K562 (cell line): ENCODE measurements around the gene KLK11. TPM values are rescaled to one million over a fixed set of nuclear protein-coding genes. Genes with fewer than 3 reads are reported as not detected.

Experiments
- CEBPZ ChIP-seq: fragments of 150-350 bp; IDR thresholded peaks from 2 replicates; pipeline ENCODE4 v1.6.1; 2014; ENCODE audit warnings: low read depth, mild to moderate bottlenecking, low read length, borderline replicate concordance
- GTF3C2 ChIP-seq: IDR thresholded peaks from 3 replicates; pipeline ENCODE4 v1.6.1; 2011; ENCODE audit warnings: borderline replicate concordance, mild to moderate bottlenecking, moderate library complexity; ENCODE audit not compliant: insufficient read length; ENCODE audit errors: extremely low read depth
- KLF13 ChIP-seq: fragments of 450-650 bp; IDR thresholded peaks from 2 replicates; pipeline ENCODE4 v1.6.1; 2016; ENCODE audit warnings: missing genetic modification characterization, low read depth, mild to moderate bottlenecking, missing compliant biosample characterization, moderate library complexity, borderline replicate concordance
- LEF1 ChIP-seq: fragments of 450-650 bp; IDR thresholded peaks from 2 replicates; pipeline ENCODE4 v1.6.1; 2016; ENCODE audit warnings: mild to moderate bottlenecking
- MTA2 ChIP-seq: fragments of 450-650 bp; IDR thresholded peaks from 2 replicates; pipeline ENCODE4 v1.6.1; 2016; ENCODE audit warnings: low read depth
- MTA3 ChIP-seq: fragments of 450-650 bp; formaldehyde crosslinking; IDR thresholded peaks from 2 replicates; pipeline ENCODE4 v1.6.1; 2017; ENCODE audit warnings: mild to moderate bottlenecking, borderline replicate concordance
- NR2F6 ChIP-seq: fragments of 450-650 bp; formaldehyde crosslinking; IDR thresholded peaks from 2 replicates; pipeline ENCODE4 v1.4.0; 2020; ENCODE audit warnings: mild to moderate bottlenecking
- PHF20 ChIP-seq: fragments of 450-650 bp; IDR thresholded peaks from 2 replicates; pipeline ENCODE4 v1.6.1; 2018; ENCODE audit not compliant: partially characterized antibody
- TOE1 ChIP-seq, 2 experiments: fragments of 450-650 bp in 1 of 2; sonication (generic) in 1 of 2; formaldehyde crosslinking in 1 of 2; IDR thresholded peaks; 2 replicates each; pipeline versions ENCODE4 v1.7.1 to v1.8.0; 2016 to 2022; ENCODE audit warnings: borderline replicate concordance in 2 of 2, mild to moderate bottlenecking in 2 of 2, antibody characterized with exemption in 1 of 2, inconsistent platforms in 1 of 2, low read depth in 1 of 2, missing genetic modification reagents in 1 of 2, moderate library complexity in 1 of 2
- YBX1 ChIP-seq: fragments of 450-650 bp; IDR thresholded peaks from 2 replicates; pipeline ENCODE4 v1.7.1; 2016; ENCODE audit warnings: mild to moderate bottlenecking
- ZBTB12 ChIP-seq: fragments of 250-450 bp; sonication (Bioruptor Pico); IDR thresholded peaks from 2 replicates; pipeline ENCODE4 v1.4.0; 2020
- ZMIZ1 ChIP-seq, 2 experiments: fragments of 150-350 bp in 1 of 2; IDR thresholded peaks; 2 replicates each; pipeline ENCODE4 v1.6.1; 2012 to 2016; ENCODE audit warnings: low read depth in 2 of 2, low read length in 2 of 2, mild to moderate bottlenecking in 1 of 2, moderate library complexity in 1 of 2
- ZNF197 ChIP-seq: fragments of 200-800 bp; sonication (Bioruptor generic); IDR thresholded peaks from 2 replicates; pipeline ENCODE4 v1.6.1; 2016; ENCODE audit warnings: low read depth, missing genetic modification characterization, missing compliant biosample characterization
- ZNF586 ChIP-seq: fragments of 450-650 bp; formaldehyde crosslinking; conservative IDR thresholded peaks from 2 replicates; pipeline ENCODE4 v1.4.0; 2020; ENCODE audit warnings: mild to moderate bottlenecking, moderate library complexity
- polyA plus RNA-seq, 8 experiments: library from polyadenylated mRNA; depleted of rRNA in 4 of 8; stranded (reverse) in 5 of 8; unstranded in 3 of 8; fragments of >200 nt; fragmentation: Nextera tagmentation in 2 of 8; fragmentation: Illumina TruSeq in 1 of 8; extraction: Ambion mirVana in 2 of 8; extraction: Trizol in 1 of 8; gene quantifications; 2 replicates each; pipeline versions ENCODE4 v1.2.1 to v1.2.3, GENCODE V29; 2011 to 2014; ENCODE audit warnings: inconsistent platforms in 1 of 8, missing spikeins in 1 of 8
- total RNA-seq, 7 experiments: library from RNA; depleted of rRNA in 6 of 7; stranded (reverse); fragments of >200 nt in 6 of 7; fragmentation: Illumina TruSeq in 2 of 7; extraction: Trizol in 2 of 7; gene quantifications; 2 replicates each; pipeline versions ENCODE4 v1.2.1 to v1.2.3, GENCODE V29; 2011 to 2021; ENCODE audit warnings: low replicate concordance in 1 of 7
- TF ChIP-seq, protein P1 (sequence below): fragments of 450-650 bp; IDR thresholded peaks from 2 replicates; pipeline ENCODE4 v1.6.1; 2018; ENCODE audit warnings: mild to moderate bottlenecking, low read depth; ENCODE audit not compliant: partially characterized antibody

The KLK11 gene
- total and polyA plus RNA-seq, 9 of the 15 experiments (the other 6 are each of a cell fraction or from before 2014, with no cell fraction given): not detected

DNA sequence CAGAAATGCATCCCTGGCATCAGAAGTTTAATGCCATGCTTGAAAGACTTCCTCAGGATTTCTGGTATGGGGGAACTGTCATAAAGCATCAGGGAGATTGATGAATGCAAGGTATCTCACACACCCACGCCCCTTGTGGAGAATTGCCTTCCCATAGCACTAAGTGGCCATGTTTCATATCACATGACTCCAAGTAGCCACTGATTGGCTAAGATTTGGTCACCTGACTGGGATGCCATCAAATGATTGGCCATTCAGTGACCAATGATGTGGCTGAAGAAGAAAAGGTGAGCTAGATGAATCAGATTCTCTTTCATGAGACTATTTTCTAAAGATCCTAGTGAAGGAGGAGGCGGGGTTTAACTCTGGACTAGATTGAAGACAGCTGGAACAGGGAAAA is 32.3 kb downstream of the KLK11 start (continued):
- TF ChIP-seq PHF20: peak; percentile 87
- TF ChIP-seq NR2F6 (CRISPR knock-in tag): no peak
- no peak for TF ChIP-seq ZNF197 (CRISPR knock-in tag)
- TF ChIP-seq LEF1: no peak
- no peak for TF ChIP-seq CEBPZ
- no peak for TF ChIP-seq ZNF586
- TF ChIP-seq GTF3C2: no peak
- no peak for TF ChIP-seq ZBTB12 (CRISPR knock-in tag)
- TF ChIP-seq, protein P1, sequence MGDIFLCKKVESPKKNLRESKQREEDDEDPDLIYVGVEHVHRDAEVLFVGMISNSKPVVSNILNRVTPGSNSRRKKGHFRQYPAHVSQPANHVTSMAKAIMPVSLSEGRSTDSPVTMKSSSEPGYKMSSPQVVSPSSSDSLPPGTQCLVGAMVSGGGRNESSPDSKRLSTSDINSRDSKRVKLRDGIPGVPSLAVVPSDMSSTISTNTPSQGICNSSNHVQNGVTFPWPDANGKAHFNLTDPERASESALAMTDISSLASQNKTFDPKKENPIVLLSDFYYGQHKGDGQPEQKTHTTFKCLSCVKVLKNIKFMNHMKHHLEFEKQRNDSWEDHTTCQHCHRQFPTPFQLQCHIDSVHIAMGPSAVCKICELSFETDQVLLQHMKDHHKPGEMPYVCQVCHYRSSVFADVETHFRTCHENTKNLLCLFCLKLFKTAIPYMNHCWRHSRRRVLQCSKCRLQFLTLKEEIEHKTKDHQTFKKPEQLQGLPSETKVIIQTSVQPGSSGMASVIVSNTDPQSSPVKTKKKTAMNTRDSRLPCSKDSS: no peak
- TF ChIP-seq TOE1 (IDR thresholded peaks at IDR 0.05; ENCODE audit: borderline replicate concordance): peak; percentile 93
- no peak for TF ChIP-seq TOE1 (CRISPR knock-in tag; IDR thresholded peaks at IDR 0.05; ENCODE audit: borderline replicate concordance, low read depth)
- no peak for TF ChIP-seq YBX1
- no peak for TF ChIP-seq ZMIZ1 (IDR thresholded peaks at IDR 0.05; ENCODE audit: low read depth in 2 of 2, low read length in 2 of 2)
- TF ChIP-seq KLF13 (tag): no peak
- TF ChIP-seq MTA2: no peak
- TF ChIP-seq MTA3: no peak
